A549 (cell line): ENCODE results near the gene GREB1.

Experiments used
- BHLHE40 ChIP-seq: IDR thresholded peaks from 2 replicates; pipeline ENCODE4 v1.6.1; 2012; ENCODE audit warnings: low read depth, low read length, inconsistent platforms
- CEBPB ChIP-seq, 2 experiments: fragments of >200 bp in 1 of 2; sonication (Bioruptor Twin) in 1 of 2; formaldehyde crosslinking in 1 of 2; IDR thresholded peaks; 2 replicates each; pipeline ENCODE4 v1.6.1; 2012 to 2016
- CHD4 ChIP-seq: fragments of 200-600 bp; sonication (generic); IDR thresholded peaks from 2 replicates; pipeline ENCODE4 v1.6.1; 2016; ENCODE audit warnings: antibody characterized with exemption, mild to moderate bottlenecking, borderline replicate concordance
- CTCF ChIP-seq: fragments of >200 bp; sonication (Bioruptor Twin); formaldehyde crosslinking; IDR thresholded peaks from 3 replicates; pipeline ENCODE4 v1.5.1; 2016
- ELK1 ChIP-seq: fragments of 150-350 bp; IDR thresholded peaks from 2 replicates; pipeline ENCODE4 v1.6.1; 2014; ENCODE audit warnings: low read depth, mild to moderate bottlenecking, low read length
- EP300 ChIP-seq, 2 experiments: fragments of >200 bp; sonication (Bioruptor Twin); formaldehyde crosslinking; IDR thresholded peaks; 2 replicates in 1 of 2; 3 replicates in 1 of 2; pipeline ENCODE4 v1.6.1; 2016 to 2017
- HMGXB4 ChIP-seq: fragments of 250-450 bp; sonication (Bioruptor Pico); IDR thresholded peaks from 2 replicates; pipeline ENCODE4 v1.5.0; 2021; ENCODE audit warnings: mild to moderate bottlenecking, moderate library complexity, borderline replicate concordance
- JUN ChIP-seq, 2 experiments: fragments of >200 bp; sonication (Bioruptor Twin); formaldehyde crosslinking; IDR thresholded peaks; 2 replicates in 1 of 2; 3 replicates in 1 of 2; pipeline ENCODE4 v1.6.1; 2016 to 2017
- MYC ChIP-seq: IDR thresholded peaks from 2 replicates; pipeline ENCODE4 v1.6.1; 2012; ENCODE audit warnings: mild to moderate bottlenecking, inconsistent platforms, low read length, improper control_type of control experiment, borderline replicate concordance
- POLR2A ChIP-seq: IDR thresholded peaks from 2 replicates; pipeline ENCODE4 v1.6.1; 2012; ENCODE audit warnings: mild to moderate bottlenecking, low read length
- POLR2AphosphoS2 ChIP-seq: conservative IDR thresholded peaks from 2 replicates; pipeline ENCODE4 v1.6.1; 2012; ENCODE audit warnings: low read length, improper control_type of control experiment, inconsistent platforms
- RAD21 ChIP-seq, 2 experiments: fragments of >200 bp in 1 of 2; sonication (Bioruptor Twin) in 1 of 2; formaldehyde crosslinking in 1 of 2; IDR thresholded peaks in 1 of 2; conservative IDR thresholded peaks in 1 of 2; 2 replicates in 1 of 2; 3 replicates in 1 of 2; pipeline ENCODE4 v1.6.1; 2012 to 2018; ENCODE audit warnings: inconsistent platforms in 1 of 2
- RFX5 ChIP-seq: fragments of 450-650 bp; IDR thresholded peaks from 2 replicates; pipeline ENCODE4 v1.7.1; 2014; ENCODE audit warnings: antibody characterized with exemption, mild to moderate bottlenecking, moderate library complexity
- USF2 ChIP-seq: fragments of 450-650 bp; IDR thresholded peaks from 2 replicates; pipeline ENCODE4 v1.6.1; 2014; ENCODE audit warnings: antibody characterized with exemption

- TF ChIP-seq CTCF (no peak), POLR2A (no peak), ELK1 (no peak), POLR2AphosphoS2 (no peak), RAD21 (conservative IDR thresholded peaks at IDR 0.05 in 1 of 2, IDR thresholded peaks at IDR 0.05 in 1 of 2) (no peak), CHD4 (no peak), BHLHE40 (no peak), EP300 (IDR thresholded peaks at IDR 0.05) (no peak), HMGXB4 (CRISPR knock-in tag) (no peak), JUN (IDR thresholded peaks at IDR 0.05) (no peak), USF2 (no peak), CEBPB (IDR thresholded peaks at IDR 0.05) (no peak), RFX5 (no peak), MYC (no peak)
Observed at GRCh38 chr2:11615209-11615608, 81.4 kb downstream of the GREB1 start.
